ENCODE measurements around the gene ST7.

The ST7 gene

DNA sequence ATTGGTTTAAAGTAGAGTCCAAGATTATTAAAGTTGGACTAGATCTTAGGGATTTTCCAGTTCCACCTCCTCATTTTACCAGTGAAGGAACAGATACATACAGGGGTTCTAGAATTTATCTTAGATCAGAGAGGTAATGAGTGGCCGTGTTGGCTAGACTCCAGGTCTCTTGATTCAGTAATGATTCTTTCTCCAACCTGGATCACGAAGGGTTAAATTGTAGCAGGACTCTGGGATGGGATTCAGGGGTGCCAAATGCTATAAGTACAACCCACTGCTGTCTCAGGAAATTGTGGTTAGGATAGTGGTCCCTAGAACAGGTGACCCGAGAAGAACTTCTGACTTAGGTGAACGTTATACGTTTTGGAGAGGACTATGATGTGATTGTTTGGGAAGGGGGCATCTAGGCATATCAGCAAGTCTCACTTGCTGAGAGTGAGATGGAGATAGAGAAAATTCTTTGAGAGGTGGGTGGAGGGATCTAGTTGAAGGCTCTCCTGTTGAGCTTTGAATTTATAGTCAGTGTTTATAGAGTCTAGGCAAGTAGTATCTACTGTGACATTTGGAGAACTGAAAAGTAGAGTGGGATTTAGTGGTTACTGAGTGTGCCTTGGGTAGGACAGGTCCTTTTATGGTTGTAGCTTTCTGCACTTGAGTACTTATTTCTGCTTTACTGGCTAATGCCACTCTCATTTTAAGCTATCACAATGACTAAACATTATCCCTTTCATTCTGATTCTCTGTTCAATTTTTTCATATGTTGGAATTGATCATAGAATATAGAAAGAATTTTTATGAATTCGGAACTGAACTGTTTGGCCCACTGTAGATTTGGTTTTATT, 58.3 kb downstream of the ST7 start:
- no peak for TF ChIP-seq CTCF (IDR thresholded peaks at IDR 0.05; ENCODE audit: insufficient read depth, low read length, missing control alignments)
- DNase-seq (ENCODE audit: low read depth, low spot score), result no peak
- POLR2A ChIA-PET, result no interaction called here
- CTCF ChIA-PET, result interaction anchor here (1.0 to 4.0 kb wide), 4 partner anchors 8 to 115 kb away, joined by 3 to 30 read pairs (median 6); no protein-coding TSS in a partner anchor
- no peak overlapping the region for H3K4me3 ChIP-seq (ENCODE audit: low read depth, low read length)

DNA sequence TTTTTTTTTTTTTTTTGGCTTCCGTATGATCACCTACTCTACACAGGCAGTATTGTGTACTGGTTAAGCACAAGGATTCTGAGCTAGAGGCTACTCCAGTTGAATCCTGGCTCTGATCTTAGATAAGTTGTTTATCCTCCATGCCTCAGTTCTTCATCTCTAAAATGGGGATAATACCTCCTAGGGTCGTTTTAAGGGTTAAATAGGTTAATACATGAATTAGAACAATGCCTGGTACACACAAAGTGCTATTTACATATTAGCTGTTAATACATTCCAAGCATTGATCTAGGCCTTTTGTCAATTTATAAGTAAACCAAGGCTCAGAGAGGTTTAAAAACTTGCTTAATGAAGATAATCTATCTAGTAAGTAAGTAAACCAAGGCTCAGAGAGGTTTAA, 59.0 kb downstream of the ST7 start:
- no peak for DNase-seq (ENCODE audit: low read depth, low spot score)
- CTCF ChIA-PET, result interaction anchor here (1.0 to 4.0 kb wide), 4 partner anchors 8 to 115 kb away, joined by 3 to 30 read pairs (median 6); no protein-coding TSS in a partner anchor
- TF ChIP-seq CTCF (IDR thresholded peaks at IDR 0.05; ENCODE audit: insufficient read depth, low read length, missing control alignments), result no peak
- POLR2A ChIA-PET, result no interaction called here
- no peak overlapping the region for H3K4me3 ChIP-seq (ENCODE audit: low read depth, low read length)

- TF ChIP-seq CTCF (IDR thresholded peaks at IDR 0.05; ENCODE audit: insufficient read depth, low read length, missing control alignments), result no peak
- CTCF ChIA-PET, result interaction anchor here (0.9 to 2.2 kb wide), 5 partner anchors 10 to 82 kb away, joined by 3 to 8 read pairs (median 4); no protein-coding TSS in a partner anchor
- no peak for DNase-seq (ENCODE audit: low read depth, low spot score)
Observed at GRCh38 chr7:117012696-117013095, 59.4 kb downstream of the ST7 start.

GRCh38 chr7:117014099-117014656, 60.9 kb downstream of the ST7 start:
- ChIA-PET CTCF (no interaction called here), POLR2A (no interaction called here)
- DNase-seq (ENCODE audit: low read depth, low spot score), result no peak
- no peak for TF ChIP-seq CTCF (IDR thresholded peaks at IDR 0.05; ENCODE audit: insufficient read depth, low read length, missing control alignments)
- H3K4me3 ChIP-seq (ENCODE audit: low read depth, low read length), result no peak overlapping the region

More at GRCh38 chr7:117012696-117013095, 59.4 kb downstream of the ST7 start:
- POLR2A ChIA-PET, result no interaction called here
- H3K4me3 ChIP-seq (ENCODE audit: low read depth, low read length), result no peak overlapping the region

GRCh38 chr7:117014673-117015133, 61.4 kb downstream of the ST7 start:
- H3K4me3 ChIP-seq (ENCODE audit: low read depth, low read length), result no peak overlapping the region
- POLR2A ChIA-PET, result no interaction called here
- CTCF ChIA-PET, result no interaction called here
- TF ChIP-seq CTCF (IDR thresholded peaks at IDR 0.05; ENCODE audit: insufficient read depth, low read length, missing control alignments), result no peak
- DNase-seq (ENCODE audit: low read depth, low spot score), result no peak
